H1 (cell line): ENCODE measurements around the gene TRNAU1AP. TPM values are rescaled to one million over a fixed set of nuclear protein-coding genes. Genes with fewer than 3 reads are reported as not detected.
A peak's percentile ranks its signal among the peaks of the same experiment; 100 is the strongest.

ENCODE experiments used
- CTCF ChIA-PET: fragments of 300-600 bp; sonication (Branson Sonifier 250); formaldehyde crosslinking; loops from one replicate; lab custom pipeline; 2021; ENCODE audit not compliant: partially characterized antibody; lab: Charles Lee
- POLR2A ChIA-PET: fragments of 300-600 bp; sonication (Branson Sonifier 250); formaldehyde crosslinking; loops from one replicate; lab custom pipeline; 2021; ENCODE audit warnings: inconsistent platforms; ENCODE audit not compliant: partially characterized antibody; lab: Charles Lee
- DNase-seq, 2 experiments: peaks; one replicate each; pipeline versions ENCODE4 v3.0.0 to v3.0.0-alpha.2; 2010 to 2022; ENCODE audit warnings: low spot score in 2 of 2, low read depth in 1 of 2, mixed read lengths in 1 of 2
- FAIRE-seq: peaks from 2 replicates; lab custom pipeline; 2011; peaks lifted over from hg19 to GRCh38; lab: Jason Lieb, UNC
- H2AFZ ChIP-seq: 2 replicates; pipeline ENCODE4 v1.8.1; 2012; ENCODE audit warnings: low read length, inconsistent platforms
- H2AK5ac ChIP-seq: 2 replicates; pipeline ENCODE4 v1.6.1; 2013; ENCODE audit warnings: low read depth, low read length
- H2BK120ac ChIP-seq: replicated peaks from 2 replicates; pipeline ENCODE3; 2013; ENCODE audit warnings: low read depth, low read length, inconsistent platforms
- H2BK12ac ChIP-seq: 2 replicates; pipeline ENCODE4 v1.6.1; 2013; ENCODE audit warnings: low read depth, low read length
- H2BK15ac ChIP-seq: 2 replicates; pipeline ENCODE4 v1.6.1; 2013; ENCODE audit warnings: low read length
- H2BK20ac ChIP-seq: 2 replicates; pipeline ENCODE4 v1.6.1; 2013; ENCODE audit warnings: low read length
- H2BK5ac ChIP-seq: 2 replicates; pipeline ENCODE4 v1.6.1; 2013; ENCODE audit warnings: low read depth, low read length
- H3K14ac ChIP-seq: 2 replicates; pipeline ENCODE4 v1.6.1; 2013; ENCODE audit warnings: inconsistent platforms; ENCODE audit not compliant: insufficient read length
- H3K18ac ChIP-seq: 2 replicates; pipeline ENCODE4 v1.6.1; 2013; ENCODE audit warnings: low read length; ENCODE audit errors: extremely low read depth
- H3K23ac ChIP-seq: 2 replicates; pipeline ENCODE4 v1.6.1; 2013; ENCODE audit warnings: inconsistent platforms; ENCODE audit not compliant: insufficient read length
- H3K23me2 ChIP-seq: 2 replicates; pipeline ENCODE4 v1.6.1; 2013; ENCODE audit warnings: low read depth, low read length
- H3K27ac ChIP-seq: 2 replicates; pipeline ENCODE4 v1.6.1; 2011; ENCODE audit warnings: low read depth, low read length, inconsistent platforms
- H3K27me3 ChIP-seq, 4 experiments: replicated peaks in 1 of 4; 1 replicate in 1 of 4; 2 replicates in 3 of 4; pipeline versions ENCODE4 v1.6.1 to v1.8.1; 2011 to 2013; ENCODE audit warnings: low read length in 3 of 4, mild to moderate bottlenecking in 3 of 4, inconsistent platforms in 2 of 4, mixed read lengths in 2 of 4, moderate library complexity in 1 of 4; ENCODE audit not compliant: control insufficient read depth in 3 of 4, insufficient read depth in 3 of 4; ENCODE audit errors: extremely low read depth in 1 of 4
- H3K36me3 ChIP-seq, 4 experiments: 2 replicates each; pipeline versions ENCODE4 v1.6.1 to v1.8.1; 2011 to 2013; ENCODE audit warnings: mild to moderate bottlenecking in 4 of 4, low read length in 3 of 4, moderate library complexity in 2 of 4, control low read depth in 1 of 4, inconsistent platforms in 1 of 4; ENCODE audit not compliant: insufficient read depth in 4 of 4, control insufficient read depth in 2 of 4
- H3K4ac ChIP-seq: replicated peaks from 2 replicates; pipeline ENCODE3; 2013; ENCODE audit warnings: low read length, low read depth, mixed read lengths, inconsistent platforms; ENCODE audit not compliant: insufficient read length
- H3K4me1 ChIP-seq, 4 experiments: replicated peaks in 1 of 4; 1 replicate in 1 of 4; 2 replicates in 3 of 4; pipeline versions ENCODE4 v1.6.1 to v1.8.1; 2011 to 2013; ENCODE audit warnings: low read length in 3 of 4, inconsistent platforms in 2 of 4, mixed read lengths in 1 of 4; ENCODE audit not compliant: insufficient read depth in 4 of 4, control insufficient read depth in 3 of 4
- H3K4me2 ChIP-seq, 2 experiments: 2 replicates each; pipeline versions ENCODE4 v1.6.1 to v1.8.1; 2011 to 2013; ENCODE audit warnings: low read depth in 2 of 2, low read length in 2 of 2, control low read depth in 1 of 2, inconsistent platforms in 1 of 2, mild to moderate bottlenecking in 1 of 2; ENCODE audit not compliant: insufficient read depth in 1 of 2
- H3K4me3 ChIP-seq, 4 experiments: fragments of 200-600, 300-600 bp in 1 of 4; sonication (generic), shearing (Covaris generic), sonication (Bioruptor Twin) in 1 of 4; 2 replicates each; pipeline versions ENCODE4 v1.5.1 to v1.8.1; 2011 to 2016; ENCODE audit warnings: low read length in 4 of 4, low read depth in 3 of 4, control low read depth in 2 of 4, inconsistent platforms in 2 of 4, mild to moderate bottlenecking in 2 of 4, mixed read lengths in 1 of 4, moderate library complexity in 1 of 4; ENCODE audit not compliant: insufficient read depth in 2 of 4; ENCODE audit errors: extremely low read depth in 1 of 4
- H3K56ac ChIP-seq: replicated peaks from 2 replicates; pipeline ENCODE3; 2013; ENCODE audit warnings: low read depth, mild to moderate bottlenecking, mixed read lengths, low read length, inconsistent platforms; ENCODE audit not compliant: insufficient read length
- H3K79me1 ChIP-seq: 2 replicates; pipeline ENCODE4 v1.6.1; 2013; ENCODE audit warnings: low read depth, low read length, control low read depth
- H3K79me2 ChIP-seq, 2 experiments: 2 replicates each; pipeline versions ENCODE4 v1.6.1 to v1.8.1; 2012 to 2013; ENCODE audit warnings: low read length in 2 of 2, mild to moderate bottlenecking in 2 of 2, inconsistent platforms in 1 of 2; ENCODE audit not compliant: insufficient read depth in 2 of 2, control insufficient read depth in 1 of 2
- H3K9ac ChIP-seq, 4 experiments: replicated peaks in 1 of 4; 1 replicate in 1 of 4; 2 replicates in 3 of 4; pipeline versions ENCODE4 v1.6.1 to v1.8.1; 2011 to 2013; ENCODE audit warnings: low read depth in 3 of 4, low read length in 3 of 4, control low read depth in 2 of 4, mild to moderate bottlenecking in 2 of 4, moderate library complexity in 2 of 4, inconsistent platforms in 1 of 4; ENCODE audit errors: extremely low read depth in 1 of 4
- H3K9me3 ChIP-seq, 2 experiments: 2 replicates each; pipeline versions ENCODE4 v1.6.1 to v1.8.1; 2012 to 2013; ENCODE audit warnings: mild to moderate bottlenecking in 2 of 2, moderate library complexity in 2 of 2, control low read depth in 1 of 2, inconsistent platforms in 1 of 2, low read depth in 1 of 2, low read length in 1 of 2, mixed read lengths in 1 of 2; ENCODE audit not compliant: insufficient read depth in 2 of 2
- H4K20me1 ChIP-seq, 2 experiments: replicated peaks in 1 of 2; 2 replicates each; pipeline versions ENCODE3 to v1.8.1; 2011 to 2013; ENCODE audit warnings: inconsistent platforms in 2 of 2, low read length in 2 of 2, mild to moderate bottlenecking in 1 of 2; ENCODE audit not compliant: insufficient read depth in 2 of 2, control insufficient read depth in 1 of 2
- H4K5ac ChIP-seq: 2 replicates; pipeline ENCODE4 v1.6.1; 2013; ENCODE audit warnings: low read length, low read depth, mixed read lengths, inconsistent platforms; ENCODE audit not compliant: insufficient read length
- H4K8ac ChIP-seq: 2 replicates; pipeline ENCODE4 v1.8.0; 2013; ENCODE audit warnings: mild to moderate bottlenecking, moderate library complexity, low read length, inconsistent platforms; ENCODE audit not compliant: insufficient read depth; ENCODE audit errors: extremely low read depth
- H4K91ac ChIP-seq: replicated peaks from 2 replicates; pipeline ENCODE3; 2013; ENCODE audit warnings: low read length, mixed read lengths, inconsistent platforms; ENCODE audit not compliant: insufficient read length
- ASH2L ChIP-seq: fragments of 200-600, 300-600 bp; sonication (generic); IDR thresholded peaks from one replicate; pipeline ENCODE4 v1.7.1; 2017; ENCODE audit warnings: low read length
- CHD1 ChIP-seq: IDR thresholded peaks from 2 replicates; pipeline ENCODE4 v1.6.1; 2012; ENCODE audit warnings: low read depth, low read length, improper control_type of control experiment
- CTBP2 ChIP-seq: IDR thresholded peaks from 2 replicates; pipeline ENCODE4 v1.7.0; 2011; ENCODE audit warnings: borderline replicate concordance, mild to moderate bottlenecking, moderate library complexity, mixed read lengths, low read length; ENCODE audit not compliant: insufficient read depth, insufficient read length
- EP300 ChIP-seq, 2 experiments: IDR thresholded peaks; 1 replicate in 1 of 2; 2 replicates in 1 of 2; pipeline ENCODE4 v1.6.1; 2011 to 2012; ENCODE audit warnings: low read depth in 2 of 2, low read length in 2 of 2, mild to moderate bottlenecking in 2 of 2, borderline replicate concordance in 1 of 2, inconsistent platforms in 1 of 2, moderate library complexity in 1 of 2
- FOSL1 ChIP-seq: IDR thresholded peaks from 2 replicates; pipeline ENCODE4 v1.6.1; 2011; ENCODE audit warnings: mild to moderate bottlenecking, low read depth, low read length, moderate library complexity; ENCODE audit not compliant: insufficient read depth
- PHF8 ChIP-seq: fragments of 200-600 bp; sonication (generic); conservative IDR thresholded peaks from 2 replicates; pipeline ENCODE4 v1.7.1; 2012; ENCODE audit warnings: low read depth, mild to moderate bottlenecking, inconsistent platforms, low read length, moderate library complexity
- RAD21 ChIP-seq, 2 experiments: IDR thresholded peaks in 1 of 2; conservative IDR thresholded peaks in 1 of 2; 2 replicates each; pipeline ENCODE4 v1.6.1; 2011; ENCODE audit warnings: low read depth in 2 of 2, low read length in 2 of 2, improper control_type of control experiment in 1 of 2, inconsistent platforms in 1 of 2, mild to moderate bottlenecking in 1 of 2, moderate library complexity in 1 of 2
- RBBP5 ChIP-seq: IDR thresholded peaks from 2 replicates; pipeline ENCODE4 v1.7.1; 2012; ENCODE audit warnings: low read depth, mild to moderate bottlenecking, inconsistent platforms, low read length, moderate library complexity, borderline replicate concordance
- SRF ChIP-seq: IDR thresholded peaks from 2 replicates; pipeline ENCODE4 v1.6.1; 2011; ENCODE audit warnings: mild to moderate bottlenecking, low read depth, low read length, moderate library complexity
- whole genome bisulfite sequencing, 2 experiments: shearing (Covaris generic) in 1 of 2; methylation state at CpG; one replicate each; pipeline versions ENCODE4 v1.1.6 to v1.1.7; 2013 to 2015; ENCODE audit warnings: low lambda C conversion rate in 2 of 2, mixed read lengths in 2 of 2, inconsistent platforms in 1 of 2, low coverage in 1 of 2, missing lambda C conversion rate in 1 of 2; ENCODE audit not compliant: insufficient replicate concordance in 2 of 2, insufficient coverage in 1 of 2, insufficient read length in 1 of 2; ENCODE audit errors: extremely low coverage in 1 of 2, missing lambda C conversion rate in 1 of 2; 5-methylcytosine and 5-hydroxymethylcytosine counted together
- polyA plus RNA-seq, 7 experiments: library from polyadenylated mRNA; depleted of rRNA in 3 of 7; stranded (reverse) in 5 of 7; unstranded in 2 of 7; fragments of >200 nt in 5 of 7; fragments of 200-250 nt in 2 of 7; gene quantifications; 1 replicate in 5 of 7; 2 replicates in 1 of 7; 4 replicates in 1 of 7; pipeline versions ENCODE4 v1.2.1 to v1.2.3, GENCODE V29; 2011 to 2013; ENCODE audit warnings: missing spikeins in 2 of 7, mixed read lengths in 2 of 7
- total RNA-seq: library from RNA; stranded (reverse); fragmentation: NEBNext Ultra II Directional; extraction: Animal tissue kit (Norgen Biotek cat#: 25700); gene quantifications from 2 replicates; pipeline ENCODE4 v1.2.1, GENCODE V29; 2021
- TF ChIP-seq, protein P1 (sequence below): IDR thresholded peaks from 2 replicates; pipeline ENCODE4 v1.6.1; 2012; ENCODE audit warnings: inconsistent platforms

Gene TRNAU1AP
- total and polyA plus RNA-seq, 2 of the 8 experiments (the other 6 are each of a cell fraction or from before 2014, with no cell fraction given), result 35.2 to 37.1 TPM

DNA sequence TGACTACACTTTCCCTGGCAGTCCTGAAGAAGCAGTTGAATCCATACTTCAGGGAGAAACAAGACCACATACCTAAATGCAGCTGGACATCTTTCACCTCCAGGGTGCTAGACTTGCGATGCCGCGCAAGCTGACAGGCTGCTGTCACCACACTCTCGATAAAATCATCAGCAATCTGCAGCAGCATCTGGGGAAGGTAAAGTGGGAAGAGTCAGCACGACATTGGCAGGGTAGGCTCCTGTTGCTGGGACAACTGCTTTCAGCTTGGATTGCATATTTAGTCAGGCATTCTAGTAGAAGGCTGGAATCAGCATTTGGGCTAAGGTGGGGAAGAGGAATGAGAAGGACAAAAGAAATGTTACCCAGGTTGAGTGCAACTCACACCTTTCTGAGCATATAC lies 60.3 kb downstream of the TRNAU1AP start:
- Histone ChIP-seq H2BK120ac (no peak overlapping the region), H3K9ac (no peak overlapping the region), H4K20me1 (no peaks in the 10 kb centered on the region), H3K4me3 (no peak overlapping the region), H4K5ac (no peak overlapping the region), H2BK15ac (no peak overlapping the region), H3K4me2 (no peak overlapping the region), H3K27me3 (no peaks in the 10 kb centered on the region), H3K14ac (no peak overlapping the region), H3K23me2 (no peaks in the 10 kb centered on the region), H4K8ac (peak overlapping the region; percentile 57; the same call in 1 of the 2 replicates), H3K27ac (no peak overlapping the region), H2BK20ac (no peak overlapping the region), H3K4ac (no peak overlapping the region), H3K4me1 (no peaks in the 10 kb centered on the region), H3K23ac (no peak overlapping the region), H3K36me3 (peaks cover 5 to 37% (median 13%) of the 10 kb centered on the region in 4 experiments), H2BK5ac (no peak overlapping the region), H2AK5ac (no peak overlapping the region), H2AFZ (no peak overlapping the region), H3K56ac (no peak overlapping the region), H3K79me2 (no peaks in the 10 kb centered on the region), H3K18ac (no peak overlapping the region), H3K9me3 (no peaks in the 10 kb centered on the region), H2BK12ac (no peak overlapping the region), H3K79me1 (no peaks in the 10 kb centered on the region), H4K91ac (no peak overlapping the region)
- FAIRE-seq, result no peak
- ChIA-PET CTCF (interaction anchor here (0.7 kb wide), 1 partner anchor 9 kb away, joined by 3 read pairs; no protein-coding TSS in a partner anchor), POLR2A (no interaction called here)
- WGBS, 2 experiments, result 96% methylated on average over 5 of the region's 5 CpGs; no CpG with 5 or more reads in 1 of the 2 experiments
- DNase-seq, result no peak
- no peak for TF ChIP-seq CHD1
- no peak for TF ChIP-seq ASH2L
- no peak for TF ChIP-seq FOSL1
- no peak for TF ChIP-seq RAD21 (IDR thresholded peaks at IDR 0.05 in 1 of 2, conservative IDR thresholded peaks at IDR 0.05 in 1 of 2; ENCODE audit: low read depth in 2 of 2, low read length in 2 of 2)
- no peak for TF ChIP-seq SRF
- no peak for TF ChIP-seq RBBP5
- TF ChIP-seq, protein P1, sequence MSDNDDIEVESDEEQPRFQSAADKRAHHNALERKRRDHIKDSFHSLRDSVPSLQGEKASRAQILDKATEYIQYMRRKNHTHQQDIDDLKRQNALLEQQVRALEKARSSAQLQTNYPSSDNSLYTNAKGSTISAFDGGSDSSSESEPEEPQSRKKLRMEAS, result no peak
- TF ChIP-seq CTBP2, result no peak
- TF ChIP-seq PHF8, result no peak
- TF ChIP-seq EP300 (IDR thresholded peaks at IDR 0.05; ENCODE audit: borderline replicate concordance in 1 of 2, low read depth in 2 of 2, low read length in 2 of 2), result no peak
